Hepatocyte (in vitro differentiated cells): ENCODE data around the gene KMT2E. TPM values are rescaled to one million over a fixed set of nuclear protein-coding genes. Genes with fewer than 3 reads are reported as not detected.

Experiments
- DNase-seq: peaks from one replicate; pipeline ENCODE4 v3.0.0-alpha.2; 2016; ENCODE audit warnings: low spot score
- H2AFZ ChIP-seq: fragments of 200-600 bp; sonication (generic); 2 replicates; pipeline ENCODE4 v1.6.0; 2016; ENCODE audit warnings: antibody characterized with exemption, mild to moderate bottlenecking
- H3K27ac ChIP-seq: fragments of 200-600 bp; sonication (generic); 2 replicates; pipeline ENCODE4 v1.5.1; 2016; ENCODE audit warnings: mild to moderate bottlenecking
- H3K27me3 ChIP-seq: fragments of 200-600 bp; sonication (generic); 2 replicates; pipeline ENCODE4 v1.6.1; 2016
- H3K36me3 ChIP-seq: fragments of 200-600 bp; sonication (generic); replicated peaks from 2 replicates; pipeline ENCODE4 v1.5.1; 2016; ENCODE audit warnings: low read depth; ENCODE audit not compliant: insufficient read depth
- H3K4me1 ChIP-seq: fragments of 200-600 bp; sonication (generic); 2 replicates; pipeline ENCODE4 v1.5.1; 2016; ENCODE audit warnings: mild to moderate bottlenecking, moderate library complexity; ENCODE audit not compliant: insufficient read depth
- H3K4me2 ChIP-seq: fragments of 200-600 bp; sonication (generic); 2 replicates; pipeline ENCODE4 v1.6.0; 2016
- H3K4me3 ChIP-seq: fragments of 200-600 bp; sonication (generic); 2 replicates; pipeline ENCODE4 v1.5.1; 2016; ENCODE audit warnings: mild to moderate bottlenecking
- H3K79me2 ChIP-seq: fragments of 200-600 bp; sonication (generic); 2 replicates; pipeline ENCODE4 v1.6.0; 2017; ENCODE audit warnings: mild to moderate bottlenecking
- H3K9me2 ChIP-seq: fragments of 200-600 bp; sonication (generic); replicated peaks from 2 replicates; pipeline ENCODE4 v1.6.0; 2017; ENCODE audit warnings: mild to moderate bottlenecking; ENCODE audit not compliant: insufficient read depth
- H3K9me3 ChIP-seq: fragments of 200-600 bp; sonication (generic); 2 replicates; pipeline ENCODE4 v1.5.1; 2016; ENCODE audit warnings: low read depth, mild to moderate bottlenecking
- H4K20me1 ChIP-seq: fragments of 200-600 bp; sonication (generic); 2 replicates; pipeline ENCODE4 v1.6.0; 2016; ENCODE audit warnings: mild to moderate bottlenecking; ENCODE audit not compliant: insufficient read depth, poor library complexity, severe bottlenecking
- CTCF ChIP-seq: fragments of 200-600 bp; sonication (generic); IDR thresholded peaks from 2 replicates; pipeline ENCODE4 v1.5.1; 2016; ENCODE audit warnings: antibody characterized with exemption, mild to moderate bottlenecking; ENCODE audit not compliant: poor library complexity
- EZH2 ChIP-seq: fragments of 200-600 bp; sonication (generic); IDR thresholded peaks from 2 replicates; pipeline ENCODE4 v1.6.1; 2016; ENCODE audit warnings: antibody characterized with exemption, mild to moderate bottlenecking, borderline replicate concordance
- EZH2phosphoT487 ChIP-seq: fragments of 200-600 bp; sonication (generic); IDR thresholded peaks from one replicate; pipeline ENCODE4 v1.6.1; 2018; ENCODE audit warnings: antibody characterized with exemption, mild to moderate bottlenecking, low read depth, moderate library complexity; ENCODE audit not compliant: unreplicated experiment, severe bottlenecking
- WGBS: methylation state at CpG from one replicate; pipeline ENCODE4 v1.1.6; 2016; ENCODE audit warnings: low lambda C conversion rate; ENCODE audit errors: missing lambda C conversion rate; 5-methylcytosine and 5-hydroxymethylcytosine counted together
- polyA plus RNA-seq: library from polyadenylated mRNA; unstranded; fragments of >200 nt; fragmentation: Nextera tagmentation; extraction: Ambion mirVana; gene quantifications from 2 replicates; pipeline ENCODE4 v1.2.1, GENCODE V29; 2016
- total RNA-seq: library from RNA; depleted of rRNA; stranded (reverse); fragments of >200 nt; gene quantifications from 2 replicates; pipeline ENCODE4 v1.2.3, GENCODE V29; 2014

KMT2E gene
- total and polyA plus RNA-seq, 2 experiments from 2014 or later = 69.7 to 70.8 TPM

- H3K27ac ChIP-seq = peak overlapping the region; percentile 96
- H3K9me2 ChIP-seq = no peaks in the 10 kb centered on the region
- no peaks in the 10 kb centered on the region for H3K27me3 ChIP-seq
- no peak for DNase-seq
- no peak for TF ChIP-seq EZH2phosphoT487
- no peak for TF ChIP-seq CTCF
- no peak for TF ChIP-seq EZH2
- H3K36me3 ChIP-seq = no peaks in the 10 kb centered on the region
- WGBS = 83% methylated on average over 13 of the region's 13 CpGs
- peaks cover 44% of the 10 kb centered on the region for H3K79me2 ChIP-seq
- H3K4me1 ChIP-seq = peaks cover 65% of the 10 kb centered on the region
- H4K20me1 ChIP-seq = peaks cover 58% of the 10 kb centered on the region
- no peaks in the 10 kb centered on the region for H3K9me3 ChIP-seq
- peak overlapping the region; percentile 27 for H3K4me3 ChIP-seq
- H3K4me2 ChIP-seq = peak overlapping the region; percentile 85
- H2AFZ ChIP-seq = peak overlapping the region; percentile 11
These were observed 30.9 kb upstream of the KMT2E start for GRCh38 chr7:104983076-104983577.

- peak overlapping the region; percentile 85 for H3K4me2 ChIP-seq
- H3K9me3 ChIP-seq = no peaks in the 10 kb centered on the region
- H3K27ac ChIP-seq = peak overlapping the region; percentile 96
- DNase-seq = peak; percentile 87
- peak overlapping the region; percentile 11 for H2AFZ ChIP-seq
- H4K20me1 ChIP-seq = peaks cover 58% of the 10 kb centered on the region
- TF ChIP-seq EZH2 (no peak), EZH2phosphoT487 (no peak), CTCF (peak; percentile 35)
- H3K4me3 ChIP-seq = peak overlapping the region; percentile 27
- no peaks in the 10 kb centered on the region for H3K27me3 ChIP-seq
- no peaks in the 10 kb centered on the region for H3K36me3 ChIP-seq
- peaks cover 65% of the 10 kb centered on the region for H3K4me1 ChIP-seq
- H3K9me2 ChIP-seq = no peaks in the 10 kb centered on the region
- WGBS = 15% methylated on average over 61 of the region's 62 CpGs
- peaks cover 42% of the 10 kb centered on the region for H3K79me2 ChIP-seq
These were observed 30.1 kb upstream of the KMT2E start for GRCh38 chr7:104983578-104984539.

- H3K4me3 ChIP-seq = peak overlapping the region; percentile 27
- TF ChIP-seq EZH2 (no peak), EZH2phosphoT487 (no peak), CTCF (no peak)
- WGBS = 29% methylated on average over 7 of the region's 7 CpGs
- H3K9me3 ChIP-seq = no peaks in the 10 kb centered on the region
- H3K27ac ChIP-seq = peak overlapping the region; percentile 96
- no peak for DNase-seq
- H3K79me2 ChIP-seq = peaks cover 36% of the 10 kb centered on the region
- H4K20me1 ChIP-seq = peaks cover 56% of the 10 kb centered on the region
- H3K4me1 ChIP-seq = peaks cover 61% of the 10 kb centered on the region
- H2AFZ ChIP-seq = no peak overlapping the region
- H3K36me3 ChIP-seq = no peaks in the 10 kb centered on the region
- no peaks in the 10 kb centered on the region for H3K9me2 ChIP-seq
- no peaks in the 10 kb centered on the region for H3K27me3 ChIP-seq
- H3K4me2 ChIP-seq = peak overlapping the region; percentile 85
These were observed 29.3 kb upstream of the KMT2E start for GRCh38 chr7:104984585-104985258.
